SK-N-SH (cell line): ENCODE measurements around the gene PFKFB3. TPM values are rescaled to one million over a fixed set of nuclear protein-coding genes. Genes with fewer than 3 reads are reported as not detected.

Experiments
- CTCF ChIA-PET: fragments of 300-600, 350-600 bp; formaldehyde crosslinking; extraction: SDS; loops from one replicate; lab custom pipeline; 2021; lab: Yijun Ruan, JAX
- POLR2A ChIA-PET: fragments of 350-600 bp; sonication (Branson Sonifier 250); formaldehyde crosslinking; extraction: SDS; loops from one replicate; lab custom pipeline; 2020; ENCODE audit warnings: antibody characterized with exemption, inconsistent platforms; lab: Yijun Ruan, JAX
- DNase-seq: peaks from one replicate; pipeline ENCODE4 v3.0.0; 2012
- H2AFZ ChIP-seq: fragments of 200-600 bp; sonication (generic); 2 replicates; pipeline ENCODE4 v1.8.1; 2016; ENCODE audit warnings: antibody characterized with exemption, mild to moderate bottlenecking, low read depth
- H3F3A ChIP-seq: fragments of 200-600 bp; sonication (generic); replicated peaks from 2 replicates; pipeline ENCODE3; 2016; ENCODE audit warnings: antibody characterized with exemption, mild to moderate bottlenecking; ENCODE audit not compliant: insufficient read depth
- H3K27ac ChIP-seq, 2 experiments: fragments of 200-500 bp in 1 of 2; fragments of 200-600 bp in 1 of 2; sonication (Bioruptor generic) in 1 of 2; sonication (generic), shearing (Covaris generic) in 1 of 2; 2 replicates each; pipeline versions ENCODE4 v1.5.1 to v1.6.1; 2014 to 2016; ENCODE audit warnings: low read depth in 2 of 2, inconsistent platforms in 1 of 2, low read length in 1 of 2, mild to moderate bottlenecking in 1 of 2, mixed read lengths in 1 of 2
- H3K27me3 ChIP-seq: fragments of 200-600 bp; sonication (generic), shearing (Covaris generic); 2 replicates; pipeline ENCODE4 v1.6.1; 2016; ENCODE audit warnings: mixed run types; ENCODE audit not compliant: insufficient read depth
- H3K36me3 ChIP-seq, 2 experiments: fragments of 200-500 bp in 1 of 2; fragments of 200-600 bp in 1 of 2; sonication (Bioruptor generic) in 1 of 2; sonication (generic) in 1 of 2; replicated peaks in 1 of 2; 2 replicates each; pipeline versions ENCODE3 to v1.5.1; 2014 to 2016; ENCODE audit warnings: low read length in 1 of 2, mild to moderate bottlenecking in 1 of 2; ENCODE audit not compliant: insufficient read depth in 2 of 2, control insufficient read depth in 1 of 2
- H3K4me1 ChIP-seq, 2 experiments: fragments of 200-500 bp in 1 of 2; fragments of 200-600 bp in 1 of 2; sonication (Bioruptor generic) in 1 of 2; sonication (generic), shearing (Covaris generic) in 1 of 2; 2 replicates each; pipeline versions ENCODE4 v1.5.1 to v1.6.1; 2014 to 2016; ENCODE audit warnings: low read depth in 1 of 2, low read length in 1 of 2, mixed run types in 1 of 2; ENCODE audit not compliant: insufficient read depth in 2 of 2, control insufficient read depth in 1 of 2
- H3K4me2 ChIP-seq: fragments of 200-600 bp; sonication (generic), shearing (Covaris generic); 2 replicates; pipeline ENCODE4 v1.6.1; 2017; ENCODE audit warnings: mixed run types
- H3K4me3 ChIP-seq, 2 experiments: fragments of 200-500 bp in 1 of 2; fragments of 200-600 bp in 1 of 2; sonication (Bioruptor generic) in 1 of 2; sonication (generic), shearing (Covaris generic) in 1 of 2; 2 replicates each; pipeline versions ENCODE4 v1.5.1 to v1.8.1; 2014 to 2016; ENCODE audit warnings: low read depth in 2 of 2, inconsistent platforms in 1 of 2, low read length in 1 of 2, mild to moderate bottlenecking in 1 of 2, mixed read lengths in 1 of 2, moderate library complexity in 1 of 2
- H3K79me2 ChIP-seq: fragments of 200-600 bp; sonication (generic); 2 replicates; pipeline ENCODE4 v1.8.1; 2017; ENCODE audit warnings: mild to moderate bottlenecking; ENCODE audit not compliant: insufficient read depth
- H3K9ac ChIP-seq: fragments of 200-600 bp; sonication (generic); 2 replicates; pipeline ENCODE4 v1.6.1; 2017; ENCODE audit warnings: mixed run types
- H3K9me2 ChIP-seq: fragments of 200-600 bp; sonication (generic); 2 replicates; pipeline ENCODE4 v1.6.1; 2017; ENCODE audit warnings: mixed run types
- H3K9me3 ChIP-seq: fragments of 200-600 bp; sonication (generic); 2 replicates; pipeline ENCODE4 v1.6.1; 2017; ENCODE audit warnings: mixed run types, mild to moderate bottlenecking, moderate library complexity
- H4K20me1 ChIP-seq: fragments of 200-600 bp; sonication (generic); 2 replicates; pipeline ENCODE4 v1.6.1; 2017; ENCODE audit warnings: mild to moderate bottlenecking, mixed run types; ENCODE audit not compliant: insufficient read depth
- CTCF ChIP-seq: fragments of 200-600 bp; sonication (generic); IDR thresholded peaks from 2 replicates; pipeline ENCODE4 v1.6.1; 2017; ENCODE audit warnings: antibody characterized with exemption, mild to moderate bottlenecking, moderate library complexity
- ELF1 ChIP-seq: IDR thresholded peaks from 2 replicates; pipeline ENCODE4 v1.4.0; 2012
- EP300 ChIP-seq, 2 experiments: IDR thresholded peaks; 2 replicates each; pipeline versions ENCODE4 v1.4.0 to v1.6.1; 2012; ENCODE audit warnings: borderline replicate concordance in 1 of 2, low read depth in 1 of 2, low read length in 1 of 2
- EZH2phosphoT487 ChIP-seq: fragments of 200-600 bp; sonication (generic); IDR thresholded peaks from 2 replicates; pipeline ENCODE4 v1.6.1; 2017; ENCODE audit warnings: low read depth, mixed run types, mild to moderate bottlenecking, antibody characterized with exemption, moderate library complexity, borderline replicate concordance
- FOXM1 ChIP-seq: IDR thresholded peaks from 2 replicates; pipeline ENCODE4 v1.4.0; 2012; ENCODE audit warnings: low read depth, mild to moderate bottlenecking
- GABPA ChIP-seq: IDR thresholded peaks from 2 replicates; pipeline ENCODE4 v1.4.0; 2012; ENCODE audit warnings: low read depth, mild to moderate bottlenecking
- GATA2 ChIP-seq: sonication (generic); formaldehyde crosslinking; IDR thresholded peaks from 2 replicates; pipeline ENCODE4 v1.5.0; 2020; ENCODE audit warnings: mild to moderate bottlenecking, missing genetic modification reagents
- MAX ChIP-seq: IDR thresholded peaks from 2 replicates; pipeline ENCODE4 v1.4.0; 2012; ENCODE audit warnings: low read depth
- MXI1 ChIP-seq: IDR thresholded peaks from 2 replicates; pipeline ENCODE4 v1.6.1; 2012; ENCODE audit warnings: mild to moderate bottlenecking, low read depth, low read length, improper control_type of control experiment
- NFIC ChIP-seq: IDR thresholded peaks from 2 replicates; pipeline ENCODE4 v1.4.0; 2012; ENCODE audit warnings: borderline replicate concordance
- POLR2AphosphoS5 ChIP-seq: IDR thresholded peaks from 2 replicates; pipeline ENCODE4 v1.6.1; 2012; ENCODE audit warnings: low read depth, low read length
- RAD21 ChIP-seq: IDR thresholded peaks from 2 replicates; pipeline ENCODE4 v1.6.1; 2012; ENCODE audit warnings: mild to moderate bottlenecking, low read length
- RCOR1 ChIP-seq: fragments of 150-350 bp; IDR thresholded peaks from 2 replicates; pipeline ENCODE4 v1.6.1; 2017; ENCODE audit warnings: antibody characterized with exemption, low read length
- REST ChIP-seq: IDR thresholded peaks from 2 replicates; pipeline ENCODE4 v1.6.1; 2012; ENCODE audit warnings: mild to moderate bottlenecking, low read depth, low read length, moderate library complexity
- SIN3A ChIP-seq: IDR thresholded peaks from 2 replicates; pipeline ENCODE4 v1.6.1; 2012; ENCODE audit warnings: low read depth, mild to moderate bottlenecking, low read length, moderate library complexity, borderline replicate concordance
- USF1 ChIP-seq: IDR thresholded peaks from 2 replicates; pipeline ENCODE4 v1.4.0; 2012; ENCODE audit warnings: low read depth, borderline replicate concordance
- USF2 ChIP-seq: fragments of 150-350 bp; IDR thresholded peaks from 2 replicates; pipeline ENCODE4 v1.6.1; 2017; ENCODE audit warnings: antibody characterized with exemption, low read length, low read depth, borderline replicate concordance
- YY1 ChIP-seq: IDR thresholded peaks from 2 replicates; pipeline ENCODE4 v1.4.0; 2012; ENCODE audit warnings: low read depth, mild to moderate bottlenecking
- WGBS: methylation state at CpG from one replicate; pipeline ENCODE4 v1.1.6; 2017; ENCODE audit warnings: low lambda C conversion rate; 5-methylcytosine and 5-hydroxymethylcytosine counted together
- polyA plus RNA-seq, 3 experiments: library from polyadenylated mRNA; depleted of rRNA; stranded (reverse); fragments of >200 nt; gene quantifications; 2 replicates each; pipeline ENCODE4 v1.2.3, GENCODE V29; 2012

The PFKFB3 gene
- polyA plus RNA-seq, 1 of the 3 experiments (the other 2 are of a cell fraction), result 59.7 TPM

- no peak for DNase-seq
- TF ChIP-seq USF2, result no peak
- no peak for TF ChIP-seq EP300 (IDR thresholded peaks at IDR 0.05; ENCODE audit: borderline replicate concordance in 1 of 2, low read depth in 1 of 2, low read length in 1 of 2)
- TF ChIP-seq FOXM1, result no peak
- no peak for TF ChIP-seq RCOR1
- no peak for TF ChIP-seq MXI1
- TF ChIP-seq EZH2phosphoT487, result no peak
- no peak for TF ChIP-seq ELF1
- H4K20me1 ChIP-seq, result peaks cover 74% of the 10 kb centered on the region
- no peak overlapping the region for H3K4me3 ChIP-seq
- H3K4me2 ChIP-seq, result no peak overlapping the region
- no peak overlapping the region for H2AFZ ChIP-seq
- no peaks in the 10 kb centered on the region for H3K27me3 ChIP-seq
- peaks cover 84% of the 10 kb centered on the region for H3K79me2 ChIP-seq
- H3K9me3 ChIP-seq, result no peaks in the 10 kb centered on the region
- H3K36me3 ChIP-seq, result peaks cover 52 to 61% of the 10 kb centered on the region in 2 experiments
- CTCF ChIA-PET, result interaction anchor here (1.7 to 3.4 kb wide), 2 partner anchors 8 to 13 kb away, joined by 4 to 23 read pairs; partner anchors contain the start of gene PFKFB3
- peaks cover 14 to 23% of the 10 kb centered on the region in 2 experiments; a peak in 3 of 4 replicates for H3K4me1 ChIP-seq
- no peak overlapping the region for H3K9ac ChIP-seq
- H3K9me2 ChIP-seq, result no peaks in the 10 kb centered on the region
- POLR2A ChIA-PET, result no interaction called here
- WGBS, result 96% methylated on average over 7 of the region's 7 CpGs
- H3F3A ChIP-seq, result peaks cover 11% of the 10 kb centered on the region
- no peak overlapping the region for H3K27ac ChIP-seq
These were observed 11.9 kb downstream of the PFKFB3 start for GRCh38 chr10:6214612-6215011.

- CTCF ChIA-PET, result no interaction called here
- H3K9ac ChIP-seq, result no peak overlapping the region
- no peaks in the 10 kb centered on the region for H3K27me3 ChIP-seq
- H3K4me3 ChIP-seq, result no peak overlapping the region
- no peak overlapping the region for H2AFZ ChIP-seq
- no peak overlapping the region for H3K27ac ChIP-seq
- no peak overlapping the region for H3K4me2 ChIP-seq
- no peaks in the 10 kb centered on the region for H3K9me2 ChIP-seq
- POLR2A ChIA-PET, result no interaction called here
- 94% methylated on average over 11 of the region's 19 CpGs for WGBS
- H3K36me3 ChIP-seq, result peaks cover 53 to 67% of the 10 kb centered on the region in 2 experiments
- peaks cover 72% of the 10 kb centered on the region for H4K20me1 ChIP-seq
- H3K9me3 ChIP-seq, result no peaks in the 10 kb centered on the region
- no peak for TF ChIP-seq MXI1
- no peak for TF ChIP-seq EP300 (IDR thresholded peaks at IDR 0.05; ENCODE audit: borderline replicate concordance in 1 of 2, low read depth in 1 of 2, low read length in 1 of 2)
- no peak for TF ChIP-seq GABPA
- TF ChIP-seq REST, result no peak
- TF ChIP-seq NFIC, result no peak
- TF ChIP-seq POLR2AphosphoS5, result no peak
- TF ChIP-seq GATA2, result no peak
- TF ChIP-seq YY1, result no peak
- no peak for TF ChIP-seq SIN3A
- TF ChIP-seq RCOR1, result no peak
- no peak for TF ChIP-seq CTCF
- no peak for TF ChIP-seq MAX
- no peak for TF ChIP-seq RAD21
- no peak for TF ChIP-seq USF1
- H3K79me2 ChIP-seq, result peaks cover 89% of the 10 kb centered on the region
- peaks cover 14 to 29% of the 10 kb centered on the region in 2 experiments; a peak in 3 of 4 replicates for H3K4me1 ChIP-seq
- H3F3A ChIP-seq, result peaks cover 14% of the 10 kb centered on the region
- no peak for DNase-seq
These were observed 12.5 kb downstream of the PFKFB3 start for GRCh38 chr10:6215241-6215640.
